ENCODE results near the gene OSBPL3.

DNA sequence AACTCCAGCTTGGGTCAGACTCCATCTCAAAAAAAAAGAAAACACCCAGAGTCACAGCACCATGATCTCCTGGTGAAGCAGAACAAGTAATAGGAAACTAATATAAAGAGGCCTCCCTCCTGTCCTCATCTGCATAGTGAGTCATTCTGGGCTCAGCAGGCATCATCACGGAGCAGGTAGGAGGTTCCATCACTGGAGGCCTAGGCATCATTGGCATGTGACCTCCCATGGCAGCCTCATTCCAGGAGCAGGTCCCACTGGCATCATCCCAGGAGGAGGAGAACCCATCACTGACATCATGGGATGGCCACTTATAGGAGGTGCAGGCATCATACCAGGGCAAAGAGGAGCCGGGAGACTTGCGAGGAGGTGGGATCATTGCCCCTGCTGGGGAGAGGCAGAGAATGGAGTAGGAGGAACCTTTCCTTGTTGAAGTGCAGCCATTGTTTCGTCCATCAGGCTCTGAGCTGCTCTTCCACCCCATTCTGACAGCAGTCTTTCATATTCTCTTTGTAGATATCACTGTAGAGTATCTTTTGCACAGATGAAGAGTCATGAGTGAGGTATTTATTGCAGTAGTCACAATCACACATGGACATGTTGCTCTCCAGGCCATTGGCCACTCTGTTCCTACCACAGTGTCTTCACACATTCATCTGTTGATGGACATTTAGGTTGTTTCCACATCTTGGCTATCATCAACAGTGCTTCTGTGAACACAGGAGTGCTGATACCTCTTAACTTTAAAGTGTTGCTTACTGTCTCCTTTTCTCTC is 73.8 kb downstream of the OSBPL3 start:
- TF ChIP-seq EZH2 (IDR thresholded peaks at IDR 0.05; ENCODE audit: insufficient read depth, poor library complexity, severe bottlenecking) (no peak), EZH2phosphoT487 (IDR thresholded peaks at IDR 0.05; ENCODE audit: insufficient read depth, low read depth) (no peak)

All from GM23248 (cell line).